M059J (cell line): ENCODE measurements around the gene AUTS2. TPM values are rescaled to one million over a fixed set of nuclear protein-coding genes. Genes with fewer than 3 reads are reported as not detected.

Experiments
- DNase-seq: peaks from one replicate; pipeline ENCODE4 v3.0.0-alpha.2; 2012; ENCODE audit warnings: low read depth
- total RNA-seq: library from RNA; depleted of rRNA; stranded (reverse); fragments of >200 nt; shearing (Covaris generic); gene quantifications from 2 replicates; pipeline ENCODE4 v1.2.3, GENCODE V29; 2014

The AUTS2 gene
- total RNA-seq, 1 experiment from 2014 or later: 6.9 TPM

DNA sequence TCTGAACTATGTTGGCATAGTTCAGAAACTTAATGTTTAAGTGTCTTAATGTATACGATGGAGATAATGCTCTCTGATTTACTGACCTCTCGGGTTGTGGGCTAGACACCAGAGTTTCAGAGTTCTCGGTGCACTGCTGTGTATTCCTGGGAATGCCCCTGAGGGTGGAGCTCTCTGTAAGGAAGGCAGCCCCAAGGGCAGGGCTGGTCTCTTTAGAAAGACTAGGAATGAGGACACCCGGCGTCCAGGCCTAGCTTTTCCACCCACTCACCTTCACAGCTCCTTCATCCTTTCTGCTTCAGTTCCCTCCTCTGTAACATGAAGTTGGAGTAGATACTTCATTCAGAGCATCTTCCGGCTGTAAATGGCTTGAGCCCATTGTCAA lies 997.1 kb downstream of the AUTS2 start:
- DNase-seq: peak; percentile 16

DNA sequence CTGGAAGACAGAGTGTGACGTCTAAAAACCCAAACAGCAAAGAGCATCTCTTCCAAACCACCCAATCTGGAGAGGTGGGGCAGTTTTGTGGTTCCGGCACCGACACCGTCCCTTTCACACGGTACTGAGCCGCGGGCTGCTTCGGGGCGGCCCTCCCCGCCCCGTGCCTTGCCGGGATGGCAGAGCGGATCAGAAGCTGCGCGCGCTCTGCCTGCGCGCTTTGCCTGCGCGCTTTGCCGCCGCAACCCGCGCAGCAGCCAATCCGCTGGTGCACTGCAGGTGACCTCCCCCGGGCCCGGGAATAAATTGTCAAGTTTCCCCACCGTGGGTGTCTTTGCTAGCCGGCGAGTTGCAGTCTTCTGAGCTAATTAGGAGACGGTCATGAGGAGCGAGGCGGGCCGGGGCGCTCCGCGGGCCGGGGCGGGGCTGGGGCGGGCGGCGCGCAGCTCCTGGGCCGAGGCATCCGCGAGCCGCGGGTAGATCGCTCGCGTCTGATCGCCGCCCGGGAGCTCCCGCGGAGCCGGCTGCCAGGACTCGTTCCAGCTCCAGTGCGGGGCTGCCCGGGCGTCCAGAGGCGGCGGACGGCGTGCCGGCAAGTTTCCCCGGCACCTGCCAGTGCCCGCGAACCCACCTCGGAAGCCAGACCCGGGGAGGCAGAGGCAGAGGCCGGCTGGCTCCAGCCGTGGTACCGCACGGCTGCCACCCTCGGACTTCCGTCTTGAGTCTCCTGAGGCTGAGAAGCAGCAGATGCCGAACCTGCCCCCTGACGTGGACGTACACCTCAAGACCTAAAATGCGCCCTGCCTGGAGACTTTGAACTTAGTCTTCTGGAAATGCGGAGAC lies 997.7 kb downstream of the AUTS2 start:
- peak; percentile 14 for DNase-seq

DNA sequence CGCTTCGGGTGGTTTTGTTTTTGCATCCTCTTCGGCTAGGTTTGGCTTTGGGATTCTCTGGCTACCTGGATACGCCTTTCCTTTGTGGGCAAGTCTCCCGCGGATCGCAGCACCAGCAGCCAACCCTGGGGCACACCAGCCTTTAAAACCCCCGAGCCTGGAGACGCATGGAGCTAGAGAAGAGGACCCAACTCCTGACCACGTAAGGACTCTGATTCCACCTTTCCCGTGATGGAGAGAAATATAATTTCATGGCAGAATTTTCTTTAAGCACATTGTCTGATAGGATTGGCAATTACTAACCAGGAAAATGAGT lies 998.3 kb downstream of the AUTS2 start:
- no peak for DNase-seq

DNA sequence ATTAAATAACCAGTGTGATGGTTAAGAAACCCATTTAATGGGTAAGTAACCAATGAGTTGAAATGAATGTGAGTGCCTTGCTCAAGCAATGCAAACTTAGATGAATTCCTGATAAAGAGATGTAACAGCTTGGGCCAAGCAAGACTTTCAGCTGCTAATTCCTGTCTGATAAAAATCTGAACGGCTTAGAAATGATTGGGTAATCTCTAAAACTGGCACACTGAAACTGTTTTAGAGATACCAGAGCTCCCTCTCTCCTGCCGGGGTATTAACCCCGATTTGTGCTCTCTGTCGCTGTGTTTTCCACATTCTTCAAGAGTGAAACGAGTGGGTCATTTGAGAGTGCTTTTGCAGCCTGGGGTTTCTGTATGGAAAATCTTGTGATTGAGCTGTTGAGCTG lies 998.8 kb downstream of the AUTS2 start:
- no peak for DNase-seq

DNA sequence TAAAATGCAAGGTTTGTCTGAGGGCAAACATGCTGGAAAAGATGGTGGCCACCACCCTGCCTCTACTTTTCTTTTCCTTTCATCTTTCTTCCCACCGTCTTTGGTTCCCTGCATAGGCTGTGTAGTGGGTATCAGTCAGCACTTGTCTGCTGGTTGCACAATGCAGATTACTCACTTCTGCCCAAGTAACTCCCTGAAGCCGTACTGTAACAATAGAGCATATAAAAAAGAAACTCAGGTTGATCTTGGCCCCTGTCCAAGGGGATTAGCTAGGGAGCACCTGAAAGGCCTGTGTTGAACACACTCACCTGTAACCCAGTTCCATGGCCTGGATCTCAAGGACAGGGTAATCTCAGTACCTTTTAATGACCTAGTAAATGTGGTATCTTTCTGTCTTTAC lies 1000.7 kb downstream of the AUTS2 start:
- DNase-seq: peak; percentile 46

DNA sequence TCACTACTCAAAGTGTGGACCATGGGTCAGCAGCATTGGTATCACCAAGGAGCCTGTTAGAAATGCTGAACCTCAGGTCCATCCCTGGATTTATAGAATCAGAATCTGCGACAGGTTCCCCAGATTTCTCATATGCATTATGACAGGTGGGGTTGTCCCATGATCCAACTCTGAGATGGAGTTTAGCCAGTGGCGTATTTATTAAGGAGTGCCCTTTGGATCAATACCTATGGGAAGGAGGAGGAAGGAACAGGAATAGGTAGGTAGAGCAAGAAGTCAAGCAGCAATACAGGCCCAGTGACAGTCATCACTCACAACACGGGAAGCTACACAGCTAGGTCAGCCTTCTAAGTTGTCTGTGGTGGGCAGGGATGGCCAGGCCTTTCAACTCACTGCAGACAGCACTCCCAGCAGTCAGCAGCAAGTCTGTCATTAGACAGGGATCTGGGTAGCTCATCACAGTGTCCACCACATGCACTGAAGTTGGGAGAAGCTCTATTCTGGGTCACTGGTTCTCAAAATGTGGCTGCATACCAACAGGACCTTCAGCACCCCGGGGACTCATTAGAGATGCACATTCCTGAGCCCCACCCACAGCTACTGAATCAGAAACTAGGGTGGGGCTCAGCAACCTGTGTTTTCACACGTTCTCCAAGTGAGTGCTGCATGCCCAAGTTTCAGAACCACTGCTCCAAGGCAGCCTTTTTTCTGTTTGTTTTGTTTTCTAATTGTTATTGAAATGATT lies 1001.3 kb downstream of the AUTS2 start:
- DNase-seq: peak; percentile 29

DNA sequence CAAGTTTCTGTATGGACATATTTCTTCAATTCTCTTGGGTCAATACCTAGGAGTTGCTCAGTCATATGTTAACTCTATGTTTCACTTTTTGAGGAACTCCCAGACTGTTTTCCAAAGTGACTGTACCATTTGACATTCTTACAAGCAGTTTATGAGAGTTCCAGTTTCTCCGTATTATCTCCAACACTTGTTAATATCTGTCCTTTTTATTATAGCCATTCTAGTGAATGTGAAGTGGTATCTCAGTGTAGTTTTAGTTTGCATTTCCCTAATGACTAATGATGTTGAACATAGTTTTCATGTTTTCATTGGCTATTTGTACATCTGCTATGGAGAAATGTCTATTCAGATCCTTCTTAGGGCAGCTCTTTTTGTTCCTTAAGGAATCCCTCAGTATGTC lies 1002.7 kb downstream of the AUTS2 start:
- DNase-seq: no peak

DNA sequence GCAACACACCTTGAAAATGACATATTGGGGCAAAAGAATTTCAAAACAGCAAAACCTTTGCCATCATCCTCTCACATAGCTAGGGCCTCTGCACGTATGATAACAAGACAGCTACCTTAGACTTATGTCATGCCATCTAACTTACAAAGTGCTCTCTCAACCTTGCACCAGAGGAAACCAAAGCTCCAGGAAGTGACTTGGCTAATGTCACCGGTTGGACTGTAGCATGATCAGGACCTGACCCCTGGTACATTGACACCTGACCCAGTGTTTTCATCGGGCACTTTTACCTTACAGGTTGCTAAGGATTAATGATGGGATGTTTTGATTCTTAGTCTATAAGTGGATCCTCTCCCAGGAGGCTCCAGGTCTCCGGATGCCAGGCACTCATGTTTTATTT lies 1003.8 kb downstream of the AUTS2 start:
- no peak for DNase-seq

DNA sequence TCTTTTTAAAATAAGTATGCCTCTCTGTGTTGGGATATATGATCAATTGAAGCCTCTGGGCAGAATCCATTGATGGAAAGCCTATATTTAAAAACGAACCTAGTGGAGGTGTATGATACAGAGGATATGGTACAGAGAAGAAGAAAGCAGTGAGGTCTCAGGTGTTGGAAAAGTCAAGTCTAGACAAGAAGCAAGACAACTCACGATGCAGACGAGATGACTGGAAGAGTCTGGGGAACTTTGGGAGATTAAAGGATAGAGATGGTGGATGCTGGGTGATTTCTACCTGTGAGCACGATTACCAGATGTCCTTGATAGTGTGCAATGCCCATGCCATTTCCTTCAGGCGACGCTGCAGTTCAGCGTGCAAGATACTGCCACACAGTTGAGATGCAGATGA lies 1009.0 kb downstream of the AUTS2 start:
- DNase-seq: no peak

DNA sequence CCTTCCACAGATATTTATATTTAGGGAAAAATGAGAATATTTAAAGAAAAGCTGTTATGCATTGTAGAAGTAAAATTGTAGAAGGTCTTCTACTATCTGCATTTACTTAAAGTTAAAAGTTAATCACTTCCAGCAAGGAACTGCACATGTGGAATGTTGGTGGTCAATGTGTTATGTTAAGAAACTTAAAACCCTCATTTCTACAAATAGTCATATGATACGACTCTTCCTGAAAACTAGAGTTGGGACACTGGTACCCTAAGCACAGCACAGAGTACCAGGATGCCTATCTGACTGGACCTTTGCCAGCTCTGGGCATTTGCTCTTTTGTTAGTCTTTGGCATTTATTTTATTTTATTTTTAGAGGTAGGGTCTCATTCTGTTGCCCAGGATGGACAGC lies 1009.5 kb downstream of the AUTS2 start:
- DNase-seq: no peak

DNA sequence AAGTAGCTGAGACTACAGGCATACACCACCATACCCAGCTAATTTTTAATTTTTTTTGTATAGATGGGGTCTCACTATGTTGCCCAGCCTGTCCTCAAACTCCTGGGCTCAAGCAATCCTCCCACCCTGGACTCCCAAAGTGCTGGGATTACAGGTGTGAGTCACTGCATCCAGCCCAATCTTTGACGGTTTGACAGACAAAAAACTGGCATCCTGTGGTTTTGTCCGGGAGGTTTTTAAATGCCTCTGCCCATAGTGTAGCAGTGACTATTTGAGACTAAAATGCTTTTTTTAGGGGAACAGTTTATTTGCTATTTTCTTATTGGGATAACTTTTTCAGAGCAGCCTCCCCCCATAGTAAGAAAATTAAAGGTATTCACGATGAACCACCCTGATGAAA lies 1010.0 kb downstream of the AUTS2 start:
- DNase-seq: peak; percentile 77

DNA sequence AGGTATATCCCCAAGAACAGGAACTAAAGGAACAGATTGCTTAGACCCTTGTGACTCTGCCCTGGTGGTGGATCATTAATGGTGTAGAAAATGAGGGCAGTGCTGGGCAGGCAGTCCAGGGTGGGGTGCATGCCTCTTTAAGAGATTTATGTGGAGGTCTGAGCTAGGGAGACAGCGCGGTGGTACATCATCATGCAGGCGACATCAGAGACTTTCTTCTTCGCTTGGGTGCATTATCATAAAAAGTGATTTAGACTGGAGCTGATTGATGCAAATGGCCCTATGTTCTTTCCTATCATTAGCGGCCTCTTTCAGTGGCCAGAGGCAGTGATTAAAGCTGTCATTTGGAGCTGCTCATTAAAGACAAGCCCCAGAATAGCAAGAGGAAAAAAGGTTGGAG lies 1014.5 kb downstream of the AUTS2 start:
- no peak for DNase-seq

DNA sequence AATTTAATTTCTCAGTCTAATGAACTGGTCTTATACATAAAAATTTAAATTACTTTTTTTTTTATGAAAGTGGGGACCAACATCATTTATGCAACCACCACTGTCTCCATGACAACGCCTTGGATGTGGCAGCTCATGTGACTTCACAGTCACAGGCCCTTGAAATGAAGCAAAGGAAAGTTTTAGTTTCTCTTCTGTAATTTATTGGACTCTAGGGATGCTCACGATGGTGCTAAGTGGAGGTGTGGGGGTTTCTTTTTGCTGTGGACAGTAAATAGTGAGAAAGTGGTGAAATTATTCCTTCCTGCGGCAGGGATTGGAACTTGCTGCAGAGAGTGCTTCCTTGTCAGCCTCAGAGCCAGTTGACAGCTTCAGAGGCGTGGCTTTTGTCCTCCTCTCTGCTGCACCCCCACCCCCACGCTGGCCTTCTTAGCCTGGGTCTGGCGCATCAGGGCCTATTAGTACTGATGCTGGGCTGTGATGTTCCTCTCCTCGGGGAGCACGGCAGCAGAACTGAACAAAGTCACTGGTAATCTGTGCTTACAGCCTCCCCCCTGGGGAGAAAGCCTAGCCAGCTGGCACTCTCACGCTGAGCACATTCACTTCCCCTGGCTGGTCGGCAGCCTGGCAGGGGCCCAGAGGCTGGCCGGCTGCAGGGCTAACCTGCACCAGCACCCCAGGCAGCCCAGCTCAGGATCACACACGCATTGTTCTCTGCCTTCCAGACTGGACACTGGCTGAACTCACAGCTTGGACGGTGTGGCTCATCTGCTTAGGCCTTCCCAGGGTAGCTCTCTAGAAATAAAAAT lies 1016.2 kb downstream of the AUTS2 start:
- peak; percentile 80 for DNase-seq

DNA sequence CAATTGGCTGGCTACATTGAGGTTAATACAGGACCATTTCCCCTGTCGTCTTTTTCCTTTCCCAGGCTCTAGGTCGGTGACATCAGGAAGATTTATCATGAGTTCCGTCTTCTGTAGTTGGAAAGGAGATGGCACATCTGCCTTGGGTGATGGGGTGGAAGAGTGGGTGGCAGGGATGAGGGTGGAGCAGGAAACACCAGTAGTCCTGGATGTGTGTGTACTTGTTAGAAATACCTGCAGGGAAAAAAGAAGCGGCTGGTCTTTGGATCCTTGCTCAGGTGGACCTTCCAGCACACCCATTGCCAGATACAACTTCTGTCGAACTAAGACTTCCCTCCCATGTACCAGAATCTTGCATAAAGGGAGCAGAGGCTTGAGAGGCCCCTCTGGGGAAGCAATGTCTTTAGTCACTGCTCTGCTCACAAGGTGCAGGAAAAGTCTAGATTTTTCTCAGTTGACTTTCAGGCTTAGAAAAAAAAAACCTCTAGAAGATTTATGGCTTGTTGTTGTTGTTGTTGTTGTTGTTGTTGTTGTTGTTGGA lies 1016.9 kb downstream of the AUTS2 start:
- no peak for DNase-seq

DNA sequence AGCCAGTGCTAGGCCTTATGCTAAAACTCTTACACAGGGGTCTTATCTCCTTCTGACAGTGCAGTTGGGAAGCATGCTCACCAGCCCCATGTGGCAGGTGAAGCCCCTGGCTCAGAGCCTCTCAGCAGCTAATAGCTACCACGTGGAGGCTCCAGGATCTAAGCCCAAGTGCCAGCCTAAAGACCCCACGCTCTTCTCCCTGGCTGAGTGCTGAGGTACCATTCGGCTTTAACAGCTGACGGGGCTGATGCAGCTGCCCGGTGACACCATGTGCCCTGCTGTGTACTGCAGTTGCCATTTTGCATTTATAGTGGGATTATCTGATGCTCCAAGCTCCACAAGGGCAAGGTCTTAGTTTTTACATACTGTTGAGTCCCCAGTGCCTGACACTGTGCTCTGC lies 1017.9 kb downstream of the AUTS2 start:
- DNase-seq: no peak

DNA sequence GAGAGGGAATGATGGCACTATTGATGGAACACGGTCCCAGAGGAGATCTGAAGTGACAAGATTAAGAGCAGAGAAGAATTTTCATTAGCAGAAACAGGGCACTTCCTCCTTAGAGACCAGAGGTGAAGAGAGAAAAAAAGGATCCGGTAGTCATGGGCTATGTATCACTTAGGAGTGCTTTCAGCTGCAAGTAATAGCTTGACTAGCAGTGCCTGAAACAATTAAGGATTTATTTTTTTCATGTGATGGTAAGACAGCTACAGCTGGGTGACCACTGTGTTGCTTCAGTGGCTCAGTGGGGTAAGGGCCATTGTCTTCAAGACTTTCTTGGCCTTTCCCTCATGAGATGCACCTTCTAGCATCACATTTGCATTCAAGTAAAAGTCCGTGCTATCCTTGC lies 1018.5 kb downstream of the AUTS2 start:
- no peak for DNase-seq

DNA sequence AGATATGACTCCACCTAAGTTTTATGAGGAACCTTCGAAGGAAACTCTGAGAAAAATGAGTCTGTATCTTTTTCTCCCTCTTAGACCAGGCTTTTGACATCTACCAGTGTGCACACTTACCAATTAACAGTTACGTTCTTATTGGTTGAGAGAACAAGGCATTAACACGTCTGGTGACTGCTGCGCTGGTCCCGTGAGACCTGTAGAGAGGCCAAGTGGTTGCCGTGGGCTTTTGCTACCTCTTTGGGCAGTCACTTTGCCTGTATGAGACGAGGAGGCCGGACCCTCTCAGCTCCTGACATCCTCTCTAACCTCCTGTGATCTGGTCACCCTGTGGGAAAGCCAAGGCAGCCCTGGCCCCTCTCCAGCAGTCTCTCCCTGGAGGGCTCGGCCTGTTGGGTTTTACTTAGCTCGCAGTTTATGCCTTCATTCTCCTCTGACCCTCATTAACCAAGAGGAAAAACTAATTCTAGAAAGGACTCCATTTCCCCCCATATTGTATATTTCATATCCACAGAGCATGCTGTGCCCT lies 1019.8 kb downstream of the AUTS2 start:
- no peak for DNase-seq

DNA sequence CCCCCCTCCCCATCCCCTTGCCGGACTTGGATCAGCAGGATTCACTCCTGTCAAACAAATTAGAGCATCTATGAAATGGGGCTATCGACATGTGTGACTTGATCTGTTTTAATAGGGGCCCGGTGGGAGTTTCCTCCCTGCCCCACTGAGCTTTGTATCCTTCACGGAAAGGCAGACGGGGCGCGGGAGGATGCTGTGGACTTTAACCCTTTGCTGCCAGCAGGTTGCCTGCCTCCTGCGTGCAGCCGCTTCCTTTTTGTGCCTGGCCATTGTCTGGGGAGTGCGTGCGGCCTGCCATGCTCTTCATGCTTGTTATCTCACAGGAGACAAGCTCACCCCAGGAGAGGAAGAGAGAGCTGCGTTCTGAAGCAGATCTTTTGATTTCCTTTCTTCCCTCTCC lies 1020.9 kb downstream of the AUTS2 start:
- DNase-seq: no peak

DNA sequence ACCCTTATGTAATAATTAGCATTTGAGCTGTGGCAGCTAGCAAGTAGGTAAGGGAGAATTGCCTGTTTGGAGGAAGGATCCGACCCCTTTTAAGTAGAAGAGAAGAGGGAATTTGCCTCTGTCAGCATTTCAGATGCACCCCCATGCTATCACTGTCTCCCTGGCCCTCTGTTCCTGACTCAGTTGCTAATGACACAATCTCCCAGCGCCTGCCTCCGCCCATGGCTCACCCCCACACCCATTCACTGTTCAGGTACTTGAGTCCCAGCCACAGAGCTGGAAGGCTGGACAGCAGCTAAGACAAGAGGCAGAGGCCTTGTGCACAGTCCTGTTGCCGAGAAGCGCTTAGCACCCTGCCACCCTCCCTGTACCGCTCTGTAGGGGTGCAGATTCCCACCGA lies 1021.4 kb downstream of the AUTS2 start:
- no peak for DNase-seq

DNA sequence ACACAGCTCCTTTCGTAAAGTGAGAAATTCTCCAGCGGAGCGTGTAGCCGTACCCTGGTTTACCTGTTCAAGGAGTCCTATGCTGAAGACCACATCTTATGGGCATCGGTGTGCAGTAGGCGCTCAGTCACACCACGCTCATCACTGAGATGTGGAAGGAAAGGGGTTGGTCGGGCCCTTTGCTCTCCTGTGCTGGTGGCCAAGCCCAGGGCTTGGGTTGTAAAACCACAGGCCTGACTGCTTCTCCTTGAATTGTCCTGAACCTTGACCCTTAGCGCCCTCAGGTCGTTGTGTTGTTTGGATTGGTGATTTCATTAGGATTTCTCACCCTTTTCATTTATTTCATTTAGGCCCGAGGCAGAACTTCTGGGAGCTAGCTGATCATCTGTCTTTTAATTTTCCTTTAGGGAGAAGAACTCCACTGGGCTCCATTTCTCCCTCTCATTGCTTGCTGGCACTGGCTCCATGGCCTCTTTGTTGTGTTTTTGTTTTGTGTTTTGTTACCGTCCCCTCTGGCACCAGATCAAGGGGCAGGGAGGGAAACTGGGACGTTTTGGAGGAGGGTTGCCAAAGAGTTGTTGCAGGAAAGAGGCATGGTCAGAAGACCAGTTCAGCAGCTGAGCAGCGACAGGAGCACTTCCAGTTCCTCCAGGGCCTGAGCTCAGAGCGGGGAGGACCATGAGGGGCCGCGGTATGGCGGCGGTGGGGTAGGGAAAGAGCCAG lies 1022.2 kb downstream of the AUTS2 start:
- DNase-seq: no peak

DNA sequence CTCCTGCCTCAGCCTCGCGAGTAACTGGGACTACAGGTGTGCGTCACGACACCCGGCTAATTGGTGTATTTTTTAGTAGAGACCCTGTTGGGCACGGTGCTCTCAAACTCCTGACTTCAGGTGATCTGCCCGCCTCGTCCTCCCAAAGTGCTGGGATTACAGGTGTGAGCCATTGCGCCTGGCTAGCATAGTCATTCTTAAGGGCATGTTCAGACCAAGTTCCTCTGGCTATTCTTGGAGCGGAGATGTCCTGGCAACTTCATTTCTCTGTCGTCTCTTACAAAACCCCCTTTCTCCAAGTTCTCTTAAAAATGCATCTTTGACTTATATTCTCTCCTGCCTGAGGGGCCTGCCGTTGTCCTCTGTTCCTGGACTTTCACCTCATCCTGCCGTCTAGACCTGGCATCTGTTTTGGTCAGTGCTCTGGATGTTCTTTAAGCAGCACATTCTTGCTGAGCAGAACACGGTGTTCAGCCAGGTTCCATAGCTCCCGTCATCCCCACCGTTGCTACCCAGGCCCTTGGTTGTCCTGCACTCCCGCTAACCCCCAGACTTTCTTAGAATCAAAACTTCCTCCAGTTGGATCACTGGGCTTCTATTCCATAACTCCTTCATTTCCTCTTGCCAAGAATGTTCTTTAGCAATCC lies 1023.8 kb downstream of the AUTS2 start:
- no peak for DNase-seq
